NCI-H1436 treated with DMSO at 0.1 percent for 48 hours (cell line): ENCODE results near the gene VARS2.
"Not testable (repeated sequence)": the region's sequence is repeated elsewhere in the genome, so short reads cannot be mapped to it uniquely, and the experiment has no call there.

ENCODE experiments used
- DNase-seq: peaks from one replicate; lab custom pipeline; 2025; lab: John Stamatoyannopoulos, UW

Gene VARS2

GRCh38 chr6:30962716-30963115 lies 48.7 kb downstream of the VARS2 start:
- DNase-seq, result no peak

GRCh38 chr6:30963641-30964040 lies 49.6 kb downstream of the VARS2 start:
- no peak for DNase-seq

- no peak for DNase-seq
These were observed 50.0 kb downstream of the VARS2 start for GRCh38 chr6:30964075-30964474.

GRCh38 chr6:30965140-30965601 lies 51.1 kb downstream of the VARS2 start:
- DNase-seq, result no peak

GRCh38 chr6:30966154-30966553 lies 52.1 kb downstream of the VARS2 start:
- DNase-seq, result no peak

GRCh38 chr6:30969171-30969570 lies 55.1 kb downstream of the VARS2 start:
- DNase-seq, result not testable (repeated sequence)

- DNase-seq, result no peak
These were observed 56.9 kb downstream of the VARS2 start for GRCh38 chr6:30970946-30971345.

- no peak for DNase-seq
These were observed 58.8 kb downstream of the VARS2 start for GRCh38 chr6:30972816-30973215.

- no peak for DNase-seq
These were observed 60.6 kb downstream of the VARS2 start for GRCh38 chr6:30974490-30975252.
